NB4 (cell line): ENCODE results near the gene DNAH17.

Experiments used
- CTCF ChIP-seq: IDR thresholded peaks from one replicate; pipeline ENCODE4 v1.5.1; 2012; ENCODE audit warnings: low read depth, low read length
- MAX ChIP-seq: IDR thresholded peaks from 2 replicates; pipeline ENCODE4 v1.6.1; 2011; ENCODE audit warnings: low read depth, low read length
- MYC ChIP-seq: IDR thresholded peaks from 2 replicates; pipeline ENCODE4 v1.6.1; 2011; ENCODE audit warnings: low read depth, low read length
- POLR2A ChIP-seq: IDR thresholded peaks from 2 replicates; pipeline ENCODE4 v1.6.1; 2011; ENCODE audit warnings: mild to moderate bottlenecking; ENCODE audit not compliant: insufficient read length; ENCODE audit errors: extremely low read depth

DNA sequence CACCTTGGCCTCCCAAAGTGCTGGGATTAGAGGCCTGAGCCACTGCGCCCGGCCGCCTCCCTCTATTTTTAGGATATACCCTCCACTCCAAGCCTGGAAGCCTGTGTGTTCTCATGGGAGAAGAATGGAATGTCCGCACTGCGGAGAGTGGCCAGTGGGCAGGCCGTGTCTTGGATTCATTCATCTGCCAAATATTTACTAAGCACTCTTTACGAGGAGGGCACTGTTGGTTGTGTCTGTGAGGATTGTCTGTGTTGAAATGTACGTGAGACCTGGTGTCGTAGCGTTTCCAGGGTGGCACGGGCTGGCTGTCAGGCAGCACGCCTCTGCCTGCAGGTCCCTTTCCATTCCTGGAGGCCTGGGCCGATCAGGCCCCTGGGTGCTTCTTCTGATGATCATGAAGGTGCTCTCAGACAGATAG, 179.5 kb downstream of the DNAH17 start:
- TF ChIP-seq POLR2A (no peak), CTCF (no peak), MAX (no peak), MYC (no peak)
